Tongue (tissue), 2 donors: Measurements from ENCODE around the gene MED10. TPM values are rescaled to one million over a fixed set of nuclear protein-coding genes. Genes with fewer than 3 reads are reported as not detected.

Experiments
- DNase-seq: peaks from one replicate; pipeline ENCODE4 v3.0.0-alpha.2; 2015
- total RNA-seq: library from RNA; depleted of rRNA; stranded (reverse); fragments of >200 nt; gene quantifications from one replicate; pipeline ENCODE4 v1.2.3, GENCODE V29; 2014

The MED10 gene
- total RNA-seq, 1 donor from 2014 or later, result 18.7 TPM

DNA sequence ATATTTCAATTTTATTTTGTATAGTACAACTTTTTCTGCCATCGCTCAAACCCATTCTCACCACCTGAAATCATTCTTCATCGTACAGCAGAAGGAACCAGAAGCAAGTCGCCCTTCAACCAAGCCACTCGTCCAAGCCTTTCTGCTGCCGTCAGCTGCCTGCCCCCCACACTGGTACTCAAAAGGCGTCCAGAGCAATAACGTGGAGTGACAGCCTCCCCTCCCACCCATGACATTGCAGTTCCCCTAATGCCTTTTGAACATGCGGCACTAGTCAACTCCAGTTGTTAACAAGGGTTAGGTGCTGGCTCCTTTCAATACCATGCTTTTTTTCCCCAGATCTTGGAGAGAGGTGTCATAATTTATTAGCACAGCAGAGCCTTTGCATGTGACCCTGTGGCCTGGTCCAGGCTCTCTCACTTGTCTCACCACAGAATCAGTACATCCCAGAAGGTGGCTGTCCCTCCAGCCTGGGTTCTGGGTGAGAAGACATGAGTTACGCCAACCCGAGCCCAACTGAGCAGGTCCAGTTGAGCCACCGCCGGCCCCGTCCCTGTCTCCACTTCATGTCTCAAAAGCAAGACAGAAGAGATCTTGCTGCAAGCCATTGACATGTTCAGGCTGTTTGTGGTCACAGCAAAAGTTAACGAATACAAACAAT, 20.4 kb upstream of the MED10 start:
- DNase-seq, result no peak

DNA sequence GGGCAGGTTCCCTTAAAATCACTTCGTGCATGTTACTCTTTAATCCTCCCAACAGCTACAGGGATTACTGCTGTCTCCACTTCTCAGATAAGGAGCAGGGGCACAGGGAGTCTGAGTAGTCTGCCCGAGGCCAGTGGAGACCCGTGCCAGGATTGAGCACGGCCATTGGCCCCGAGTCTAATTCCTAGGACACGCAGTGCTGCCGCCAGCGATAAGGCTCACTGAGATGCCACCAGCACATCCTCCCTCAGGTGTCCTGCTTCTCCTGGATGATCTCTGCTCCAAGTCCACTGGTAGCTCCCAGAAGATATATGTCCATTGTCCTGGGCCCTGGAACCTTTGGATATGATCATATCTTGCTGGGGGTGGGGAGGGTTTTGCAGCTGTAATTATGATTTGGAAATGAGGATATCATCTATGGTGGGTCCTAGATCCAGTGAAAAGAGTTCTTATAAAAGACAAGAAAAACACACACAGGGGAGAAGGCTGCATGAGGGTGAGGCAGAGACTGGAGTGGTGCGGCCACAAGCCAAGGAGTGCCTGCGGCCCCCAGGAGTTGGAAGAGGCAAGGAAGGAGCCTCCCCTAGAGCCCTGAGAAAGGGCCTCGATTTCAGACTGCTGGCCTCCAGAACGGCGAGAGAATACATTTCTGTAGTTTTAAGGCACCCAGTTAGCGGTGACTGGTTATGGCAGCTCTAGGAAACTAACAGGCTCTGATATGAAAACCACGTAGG, 19.4 kb upstream of the MED10 start:
- no peak for DNase-seq

DNA sequence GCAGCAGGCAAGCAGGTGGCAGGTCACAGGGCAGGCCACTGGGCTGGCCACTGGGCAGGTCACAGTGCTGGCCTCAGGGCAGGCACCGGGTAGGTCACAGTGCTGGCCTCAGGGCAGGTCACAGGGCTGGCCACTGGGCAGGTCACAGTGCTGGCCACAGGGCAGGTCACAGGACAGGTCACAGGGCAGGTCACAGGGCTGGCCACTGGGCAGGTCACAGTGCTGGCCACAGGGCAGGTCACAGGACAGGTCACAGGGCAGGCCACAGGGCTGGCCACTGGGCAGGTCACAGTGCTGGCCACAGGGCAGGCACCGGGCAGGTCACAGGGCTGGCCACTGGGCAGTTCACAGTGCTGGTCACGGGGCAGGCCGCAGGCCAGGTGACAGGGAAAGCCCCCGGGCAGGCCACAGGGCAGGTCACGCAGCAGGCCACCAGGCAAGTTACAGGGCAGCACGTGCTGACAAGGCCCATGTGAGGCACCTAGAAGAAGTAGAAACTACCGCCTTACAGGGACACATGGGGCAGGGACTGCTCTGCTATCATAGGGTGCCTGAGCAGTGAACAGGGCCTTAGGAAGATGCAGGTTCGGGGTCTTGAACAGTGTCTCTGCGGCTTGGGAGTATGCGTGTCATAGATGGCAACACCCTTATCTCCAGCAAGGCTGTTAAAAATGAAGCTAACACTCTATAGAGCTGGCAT, 18.6 kb upstream of the MED10 start:
- DNase-seq, result no peak

DNA sequence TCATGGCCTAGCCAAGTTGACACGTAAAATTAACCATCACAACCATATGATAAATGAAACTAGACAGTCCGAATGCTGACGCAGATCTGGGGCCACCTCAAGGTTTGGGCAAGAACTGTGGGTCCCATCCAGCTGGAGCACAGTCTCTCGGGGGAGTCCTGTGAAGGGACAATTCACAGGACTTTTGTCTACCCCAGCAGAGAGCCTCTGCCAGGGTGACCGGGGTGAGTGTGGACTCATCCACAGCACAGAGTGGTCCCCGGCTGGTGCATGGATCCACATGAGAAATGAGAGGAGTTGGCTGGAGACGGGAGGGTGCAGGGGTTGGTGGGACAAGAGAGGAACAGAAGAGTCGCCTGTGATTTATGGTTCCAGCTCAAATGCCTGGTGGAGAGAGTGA, 17.7 kb upstream of the MED10 start:
- DNase-seq, result no peak

DNA sequence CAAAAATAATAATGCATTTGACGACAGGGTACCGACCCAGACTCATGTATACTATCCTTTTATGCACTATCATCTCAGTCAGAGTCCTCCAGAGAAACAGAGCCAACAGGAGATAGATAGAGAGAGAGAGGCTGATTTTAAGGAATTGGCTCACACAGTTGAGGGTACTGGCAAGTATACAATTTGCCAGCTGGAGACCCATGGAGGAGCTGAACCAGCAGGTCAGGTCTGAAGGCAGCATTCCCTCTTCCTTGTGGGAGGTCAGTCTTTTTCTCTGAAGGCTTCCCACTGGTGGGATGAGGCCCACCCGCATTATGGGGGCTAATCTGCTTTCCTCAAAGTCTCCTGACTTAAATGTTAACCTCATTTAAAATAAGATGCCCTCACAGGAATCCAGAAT, 17.3 kb upstream of the MED10 start:
- no peak for DNase-seq

DNA sequence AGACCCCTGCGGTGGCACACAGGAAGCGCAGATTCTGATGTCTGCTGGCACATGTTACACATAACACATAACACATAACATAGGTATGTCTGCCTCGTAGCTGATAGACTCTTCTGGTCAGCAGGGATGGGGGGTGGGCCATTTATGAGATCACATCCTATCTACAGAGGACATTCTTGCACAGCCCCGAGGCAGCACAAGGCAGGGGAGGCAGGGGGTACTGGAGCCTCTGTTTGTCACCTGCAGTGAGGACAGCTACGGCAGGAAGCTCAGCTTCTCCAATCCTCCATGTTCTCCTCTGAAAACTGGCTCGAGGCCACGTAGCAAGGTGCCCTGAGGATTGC, 16.7 kb upstream of the MED10 start:
- no peak for DNase-seq

DNA sequence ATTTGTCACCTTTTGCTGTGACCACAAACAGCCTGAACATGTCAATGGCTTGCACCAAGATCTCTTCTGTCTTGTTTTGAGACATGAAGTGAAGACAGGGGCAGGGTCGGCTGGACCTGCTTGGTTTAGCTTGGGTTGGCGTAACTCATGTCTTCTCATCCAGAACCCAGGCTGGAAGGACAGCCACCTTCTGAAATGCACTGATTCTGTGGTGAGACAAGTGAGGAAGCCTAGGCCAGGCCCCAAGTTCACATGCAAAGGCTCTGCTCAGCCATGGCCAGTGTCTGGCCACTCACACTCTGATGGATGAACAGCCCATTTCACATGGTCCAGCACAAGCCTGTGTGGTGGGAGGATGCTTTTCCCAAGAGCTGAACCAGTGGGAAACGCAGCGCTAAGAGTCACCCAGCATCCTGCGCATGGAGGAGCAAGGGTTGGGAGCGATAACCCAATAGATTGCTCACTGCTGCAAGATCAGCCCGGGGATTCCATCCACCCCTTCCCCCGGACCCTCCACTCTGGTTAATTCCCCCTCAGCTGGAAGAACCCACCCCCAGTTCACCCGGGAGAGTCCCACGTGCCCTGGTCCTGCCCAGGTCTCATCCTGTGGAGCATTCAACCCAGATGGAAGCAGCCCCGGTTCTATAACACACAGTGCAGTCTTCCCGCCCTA, 16.2 kb upstream of the MED10 start:
- DNase-seq, result no peak

DNA sequence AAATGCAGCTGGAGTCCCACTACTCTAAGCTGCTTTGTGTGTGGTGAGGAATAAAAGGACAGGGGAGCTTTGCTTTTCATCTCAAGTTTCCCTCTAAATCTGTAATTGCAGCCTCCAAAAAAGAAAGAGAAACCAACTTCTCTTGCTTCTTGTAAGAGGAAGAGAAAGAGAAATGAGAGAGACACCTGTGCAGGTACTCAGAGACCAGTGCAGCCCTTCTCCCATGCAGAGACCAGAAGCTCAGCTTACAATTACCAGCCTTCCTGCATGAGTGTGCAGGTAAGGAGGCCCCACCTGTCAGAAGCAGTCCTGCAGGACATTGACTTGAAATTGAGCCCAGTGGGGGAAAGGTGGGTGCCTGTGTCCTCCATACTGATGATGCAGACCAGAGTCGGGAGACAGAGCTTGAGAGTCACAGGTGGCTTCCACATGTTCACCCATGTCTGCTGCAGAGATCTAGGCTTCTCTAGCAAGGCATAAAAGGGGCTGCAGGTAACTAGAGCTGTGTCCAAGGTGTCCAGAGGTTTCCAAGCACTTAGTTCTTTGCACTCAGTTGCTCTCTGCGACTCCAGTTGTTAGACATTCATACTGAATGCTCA, 15.3 kb upstream of the MED10 start:
- no peak for DNase-seq

DNA sequence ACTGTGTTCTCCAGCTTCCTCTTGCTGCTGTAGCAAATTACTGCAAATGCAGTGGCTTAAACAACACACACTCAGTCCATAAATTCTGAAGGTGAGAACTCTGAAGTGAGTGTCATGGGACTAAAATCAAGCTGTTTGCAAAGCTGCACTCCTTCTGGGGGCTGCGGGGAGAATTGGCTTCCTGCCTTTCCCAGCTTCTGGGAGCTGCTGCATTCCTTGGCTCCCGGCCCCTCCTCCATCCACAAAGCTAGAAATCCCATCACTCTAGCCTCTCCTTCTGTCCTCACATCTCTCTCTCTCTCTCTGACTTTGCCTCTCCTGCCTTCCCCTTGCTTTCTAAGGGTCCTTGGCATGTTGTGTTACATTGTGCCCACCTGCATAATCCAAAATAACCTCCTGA, 14.2 kb upstream of the MED10 start:
- DNase-seq, result no peak

DNA sequence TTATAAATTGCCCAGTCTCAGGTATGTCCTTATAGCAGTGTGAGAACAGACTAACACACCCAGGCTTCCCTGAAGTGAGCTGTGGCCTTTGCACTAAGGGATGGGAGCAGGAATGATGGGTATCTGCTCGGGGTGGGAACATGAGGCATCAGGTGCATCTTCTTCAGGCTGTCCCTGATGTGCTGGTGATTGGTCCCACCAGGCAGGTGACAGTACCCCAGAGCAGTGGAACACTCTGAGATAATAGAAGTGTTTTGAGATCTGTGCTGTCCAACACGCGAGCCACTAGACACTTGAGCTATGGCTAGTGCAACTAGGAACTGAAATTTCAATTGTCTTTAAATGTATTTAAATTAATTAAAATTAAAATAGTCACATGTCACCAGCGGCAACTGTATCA, 12.8 kb upstream of the MED10 start:
- no peak for DNase-seq

DNA sequence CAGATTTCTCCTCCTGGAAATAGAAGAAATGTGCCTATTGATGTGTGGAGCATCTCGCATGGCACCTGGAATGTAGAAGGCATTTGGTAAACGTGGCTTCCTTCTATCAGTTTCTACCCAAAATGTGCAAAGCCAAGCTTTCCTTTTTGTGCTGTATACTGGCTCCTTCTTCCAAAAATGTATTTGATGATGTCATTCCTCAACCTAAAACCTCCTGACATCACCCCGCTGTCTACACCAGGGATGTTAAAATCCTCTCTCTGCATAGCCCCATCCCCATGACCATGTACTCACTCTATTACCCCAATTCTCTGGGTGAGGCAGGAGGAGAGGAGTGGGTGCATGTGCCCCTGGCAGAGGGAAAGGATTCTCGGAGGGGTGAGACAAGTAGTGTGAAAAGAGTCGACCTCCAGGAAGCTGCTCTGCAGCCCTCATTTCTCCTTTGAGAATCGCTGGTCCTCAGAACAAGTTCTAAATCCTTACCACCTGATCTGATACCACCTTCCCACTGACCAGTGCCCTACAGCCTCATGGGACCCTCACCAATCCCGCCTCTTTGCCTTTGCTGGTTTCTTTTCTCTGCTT, 11.7 kb upstream of the MED10 start:
- no peak for DNase-seq

DNA sequence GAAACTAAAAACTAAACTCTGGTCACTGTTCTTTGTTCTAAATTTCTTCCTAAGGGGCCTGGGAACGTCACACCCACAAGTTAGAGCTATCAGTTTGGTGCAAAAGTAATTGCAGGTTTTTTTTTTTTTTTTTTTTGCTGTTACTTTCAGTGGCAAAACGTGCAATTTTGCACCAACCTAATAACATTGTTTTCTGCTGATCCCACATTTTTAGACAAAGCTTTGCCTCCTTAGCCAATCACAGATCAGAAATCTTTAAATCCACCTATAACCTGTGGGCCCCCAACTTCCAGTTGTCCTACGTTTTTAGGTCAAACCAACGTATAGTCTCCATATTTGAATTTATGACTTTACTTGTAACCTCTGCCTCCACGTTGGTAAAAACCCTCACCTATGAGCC, 11.1 kb upstream of the MED10 start:
- DNase-seq, result no peak

DNA sequence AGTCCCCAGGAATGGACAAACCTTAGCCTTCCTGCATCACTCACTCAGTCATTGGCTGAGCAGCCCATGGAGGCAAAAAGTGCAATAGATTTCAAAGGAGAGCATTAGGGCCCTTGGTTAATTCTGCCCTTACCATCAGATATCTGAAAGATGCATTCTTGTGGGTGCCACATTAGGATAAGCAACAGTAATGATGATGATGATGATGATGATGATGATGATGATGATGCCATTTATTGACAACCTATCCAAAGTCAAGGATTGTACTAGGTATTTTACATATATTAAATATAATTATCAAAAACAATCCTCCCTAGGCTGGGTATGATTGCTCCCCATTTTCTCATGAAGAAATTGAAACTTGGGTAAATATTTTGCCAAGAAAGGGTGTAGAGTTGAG, 9.6 kb upstream of the MED10 start:
- no peak for DNase-seq

DNA sequence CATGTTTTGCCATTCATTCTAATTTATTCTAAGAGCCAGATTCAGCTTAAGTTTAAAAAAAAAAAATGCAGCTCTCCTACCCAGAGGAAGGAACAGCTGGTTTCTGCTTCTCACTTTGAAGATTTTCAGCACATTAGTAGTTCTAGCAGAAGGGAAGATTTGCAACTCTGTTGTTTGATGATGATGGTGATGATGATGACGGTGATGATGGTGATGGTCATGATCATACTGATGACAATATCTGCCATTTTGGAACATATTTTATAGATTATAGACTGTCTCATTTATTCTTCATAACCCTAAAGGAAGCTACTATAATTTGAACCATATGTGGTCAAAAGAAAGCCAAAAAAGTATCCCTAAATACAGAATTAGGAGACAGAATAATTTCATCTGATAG, 7.9 kb upstream of the MED10 start:
- DNase-seq, result no peak

DNA sequence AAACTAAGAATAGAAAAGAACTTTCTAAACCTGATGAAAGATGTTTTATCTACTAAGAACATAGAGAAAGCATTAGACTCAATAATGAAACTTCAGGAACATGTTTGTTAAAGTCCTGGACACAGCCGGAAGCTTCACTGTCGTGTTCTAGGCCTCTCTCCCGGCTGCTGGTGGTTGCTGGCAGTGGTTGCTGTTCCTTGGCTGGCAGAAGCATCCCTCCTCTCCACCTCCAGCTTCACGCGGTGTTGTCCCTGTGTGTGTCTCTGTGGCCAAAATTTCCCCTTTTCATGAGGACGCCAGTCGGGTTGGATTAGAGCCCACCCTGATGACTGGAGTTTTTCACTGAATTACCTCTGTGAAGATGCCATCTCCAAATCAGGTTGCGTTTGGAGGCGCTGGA, 6.5 kb upstream of the MED10 start:
- no peak for DNase-seq

DNA sequence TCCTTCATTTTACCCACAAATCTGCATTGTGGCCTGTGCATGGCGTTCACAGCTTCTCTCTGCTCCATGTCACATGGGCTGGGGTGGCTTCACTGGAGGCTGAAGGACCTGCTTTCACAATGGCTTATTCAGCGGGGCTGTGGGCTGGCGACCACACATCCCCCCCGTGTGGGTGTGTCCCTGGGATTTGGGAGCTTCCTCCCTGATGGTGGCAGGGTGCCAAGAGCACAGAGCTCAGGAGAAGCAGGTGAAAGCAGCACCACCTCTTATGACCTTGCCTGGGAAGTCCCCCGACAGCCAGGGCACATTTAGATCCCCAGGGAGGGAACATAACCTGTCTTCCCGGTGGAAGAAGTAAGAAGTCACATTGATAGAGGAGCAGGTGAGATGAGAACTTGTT, 5.0 kb upstream of the MED10 start:
- DNase-seq, result no peak

DNA sequence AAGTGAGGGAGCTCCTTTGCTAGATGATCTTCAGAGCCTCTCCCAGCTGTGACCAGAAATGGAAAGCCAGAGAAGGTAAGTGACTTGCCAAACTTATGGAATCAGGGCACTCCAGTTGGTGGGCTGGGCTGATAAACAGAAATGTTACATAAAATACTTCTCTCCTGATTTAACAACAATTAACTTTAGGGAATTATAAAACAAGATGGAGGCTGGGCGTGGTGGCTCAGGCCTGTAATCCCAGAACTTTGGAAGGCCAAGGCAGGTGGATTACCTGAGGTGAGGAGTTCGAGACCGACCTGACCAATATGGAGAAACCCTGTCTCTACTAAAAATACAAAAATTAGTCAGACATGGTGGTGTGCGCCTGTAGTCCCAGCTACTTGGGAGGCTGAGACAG, 899 bp upstream of the MED10 start:
- DNase-seq, result no peak

DNA sequence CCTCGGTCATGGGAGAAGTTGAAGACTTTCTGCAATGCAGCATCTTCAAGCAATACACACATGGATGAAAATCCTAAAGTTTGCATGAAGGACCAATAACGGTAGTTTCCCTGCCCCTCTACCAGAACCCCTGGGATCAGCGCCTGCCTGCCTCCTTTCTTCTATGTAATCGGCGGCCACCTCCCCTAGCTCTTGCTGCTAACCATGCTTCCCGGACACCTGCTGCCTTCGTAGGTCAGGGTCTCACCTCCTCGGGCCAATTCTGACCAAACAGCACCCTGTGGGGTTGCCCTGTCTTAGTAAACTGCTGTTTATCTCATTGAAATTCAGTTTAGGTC, 388 bp upstream of the MED10 start:
- DNase-seq, result no peak

DNA sequence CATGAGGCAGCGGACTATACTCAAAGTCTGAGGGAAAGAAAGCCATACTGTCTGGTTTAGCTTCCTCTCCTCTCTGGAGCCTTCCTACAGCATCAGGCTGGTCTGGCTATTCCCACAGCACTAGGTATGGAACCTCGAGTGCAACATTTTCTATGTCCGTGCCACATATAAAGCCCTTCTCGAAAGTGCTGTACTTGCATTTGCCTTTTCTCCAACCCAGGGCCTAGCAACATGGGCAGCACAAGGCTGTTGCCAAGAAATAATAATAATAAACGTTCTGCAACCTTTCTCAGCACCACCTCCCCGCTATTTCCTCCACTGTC, 804 bp downstream of the MED10 start:
- DNase-seq, result peak; percentile 8

DNA sequence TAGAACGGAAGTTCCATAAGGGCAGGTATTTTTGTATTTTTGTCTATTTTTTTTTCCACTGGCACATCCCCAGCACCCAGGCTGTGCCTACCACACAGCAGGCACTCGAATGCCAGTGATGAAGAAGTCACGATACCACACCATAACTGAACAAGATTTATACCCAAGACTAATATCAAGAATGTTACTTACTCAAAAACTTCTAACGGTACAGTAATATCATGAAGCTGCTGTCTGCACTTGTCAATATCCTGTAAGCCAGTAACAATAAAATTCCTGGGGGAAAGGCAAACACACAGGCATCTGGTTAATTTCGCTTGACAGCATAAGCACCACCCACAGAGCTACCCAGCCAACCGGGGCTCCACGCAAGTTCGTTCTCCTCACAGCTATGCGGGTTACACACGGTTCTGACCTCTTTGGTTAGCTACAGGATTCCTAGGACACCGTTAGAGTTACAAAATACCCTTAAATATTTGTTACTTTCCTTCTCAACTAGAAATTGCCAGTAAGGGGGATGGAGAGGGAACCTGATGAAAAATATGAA, 1.3 kb downstream of the MED10 start:
- no peak for DNase-seq

DNA sequence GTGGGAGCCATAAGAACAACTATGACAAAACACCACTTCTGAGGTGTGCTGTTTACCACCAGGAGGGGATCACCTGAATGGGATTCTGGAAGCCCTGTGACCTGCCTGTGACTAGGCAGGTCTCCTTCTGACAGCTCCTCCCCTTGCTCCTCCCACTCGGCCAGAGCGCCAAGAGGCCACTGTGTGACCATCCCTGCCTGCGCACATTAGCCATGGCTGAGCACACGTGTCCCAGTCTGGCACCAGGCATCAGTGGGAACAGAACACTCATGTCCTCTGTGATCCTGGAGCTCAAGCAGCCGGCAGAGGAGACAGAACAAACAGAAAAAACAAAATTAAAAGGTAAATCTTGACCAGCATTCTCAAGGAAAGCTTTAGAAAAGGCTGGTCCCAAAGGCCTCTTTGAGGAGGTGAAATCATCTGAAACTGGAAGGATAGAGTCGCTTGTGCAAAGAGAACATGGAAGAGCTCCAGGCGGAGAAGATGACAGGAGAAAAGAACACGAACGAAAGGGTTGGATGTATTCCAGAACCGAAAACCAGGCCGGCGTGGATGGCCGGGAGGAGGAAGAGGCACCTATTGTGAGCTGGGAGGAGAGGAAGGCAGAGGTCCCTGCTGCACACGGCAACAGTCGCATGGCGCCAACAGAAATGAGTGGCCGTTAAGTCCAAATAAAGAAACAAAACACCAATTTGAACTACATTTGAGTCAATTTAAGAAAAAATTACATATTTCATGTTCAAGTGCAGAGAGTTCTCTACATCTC, 5.1 kb downstream of the MED10 start:
- DNase-seq, result no peak
